ENCODE measurements around the gene EPS8L1.

The EPS8L1 gene

GRCh38 chr19:55071913-55072312 lies 3.8 kb upstream of the EPS8L1 start:
- no peak for TF ChIP-seq CTCF (IDR thresholded peaks at IDR 0.05; ENCODE audit: low read depth, low read length, missing control alignments)
- H3K4me3 ChIP-seq (ENCODE audit: low read depth, low read length): no peak overlapping the region

GRCh38 chr19:55076321-55076720 lies 652 bp downstream of the EPS8L1 start:
- DNase-seq (ENCODE audit: low read depth): no peak
- TF ChIP-seq CTCF (IDR thresholded peaks at IDR 0.05; ENCODE audit: low read depth, low read length, missing control alignments): no peak
- H3K4me3 ChIP-seq (ENCODE audit: low read depth, low read length): no peak overlapping the region

More at GRCh38 chr19:55071913-55072312, 3.8 kb upstream of the EPS8L1 start:
- no peak for DNase-seq (ENCODE audit: low read depth)

- TF ChIP-seq CTCF (IDR thresholded peaks at IDR 0.05; ENCODE audit: low read depth, low read length, missing control alignments): no peak
- DNase-seq (ENCODE audit: low read depth): no peak
- H3K4me3 ChIP-seq (ENCODE audit: low read depth, low read length): no peak overlapping the region
These were observed 1.4 kb downstream of the EPS8L1 start for GRCh38 chr19:55077106-55077505.

GRCh38 chr19:55078996-55079395 lies 3.3 kb downstream of the EPS8L1 start:
- no peak for TF ChIP-seq CTCF (IDR thresholded peaks at IDR 0.05; ENCODE audit: low read depth, low read length, missing control alignments)
- H3K4me3 ChIP-seq (ENCODE audit: low read depth, low read length): no peak overlapping the region
- DNase-seq (ENCODE audit: low read depth): no peak

- no peak for TF ChIP-seq CTCF (IDR thresholded peaks at IDR 0.05; ENCODE audit: low read depth, low read length, missing control alignments)
- H3K4me3 ChIP-seq (ENCODE audit: low read depth, low read length): no peak overlapping the region
- no peak for DNase-seq (ENCODE audit: low read depth)
These were observed 3.9 kb downstream of the EPS8L1 start for GRCh38 chr19:55079400-55080038.

- no peak for TF ChIP-seq CTCF (IDR thresholded peaks at IDR 0.05; ENCODE audit: low read depth, low read length, missing control alignments)
- peak; percentile 38 for DNase-seq (ENCODE audit: low read depth)
These were observed 4.7 kb downstream of the EPS8L1 start for GRCh38 chr19:55080121-55080967.

More at GRCh38 chr19:55080121-55080967, 4.7 kb downstream of the EPS8L1 start:
- H3K4me3 ChIP-seq (ENCODE audit: low read depth, low read length): peak overlapping the region; percentile 67

All from GM12864 (cell line).